ENCODE data around the gene INPP5K.
A peak's percentile ranks its signal among the peaks of the same experiment; 100 is the strongest.

INPP5K gene

GRCh38 chr17:1553354-1554266 lies 37.2 kb upstream of the INPP5K start:
- no peak for TF ChIP-seq ZNF624 (tag by site-specific recombination; IDR thresholded peaks at IDR 0.05)
- TF ChIP-seq ZNF121 (tag by site-specific recombination; IDR thresholded peaks at IDR 0.05), result peak; percentile 70; the same call in 1 of the 2 replicates
- TF ChIP-seq ZNF132 (tag by site-specific recombination; IDR thresholded peaks at IDR 0.05; ENCODE audit: borderline replicate concordance), result no peak
- CTCF ChIA-PET, result interaction anchor here (0.5 to 2.6 kb wide), 6 partner anchors 20 to 286 kb away, joined by 3 to 7 read pairs (median 4); no protein-coding TSS in a partner anchor
- H3K36me3 ChIP-seq (ENCODE audit: control insufficient read depth in 2 of 2, insufficient read depth in 1 of 2, low read length in 2 of 2), result peaks cover 34 to 92% of the 10 kb centered on the region in 2 experiments; a peak in 2 of 3 replicates
- H3K9me3 ChIP-seq (ENCODE audit: control insufficient read depth, insufficient read depth, low read depth, low read length), result no peaks in the 10 kb centered on the region
- POLR2A ChIA-PET, result no interaction called here
- H3K27ac ChIP-seq (ENCODE audit: extremely low read depth, low read depth, low read length), result no peak overlapping the region
- H3K4me3 ChIP-seq (ENCODE audit: low read depth, low read length), result no peak overlapping the region
- no peaks in the 10 kb centered on the region; the same call in 1 of the 2 replicates for H3K4me1 ChIP-seq (ENCODE audit: control insufficient read depth, insufficient read depth, low read length)

- H3K4me3 ChIP-seq (ENCODE audit: low read depth, low read length), result no peak overlapping the region
- peaks cover 34 to 94% of the 10 kb centered on the region in 2 experiments; a peak in 2 of 3 replicates for H3K36me3 ChIP-seq (ENCODE audit: control insufficient read depth in 2 of 2, insufficient read depth in 1 of 2, low read length in 2 of 2)
- POLR2A ChIA-PET, result no interaction called here
- no peaks in the 10 kb centered on the region; the same call in 1 of the 2 replicates for H3K4me1 ChIP-seq (ENCODE audit: control insufficient read depth, insufficient read depth, low read length)
- no peak overlapping the region for H3K27ac ChIP-seq (ENCODE audit: extremely low read depth, low read depth, low read length)
- no peaks in the 10 kb centered on the region for H3K9me3 ChIP-seq (ENCODE audit: control insufficient read depth, insufficient read depth, low read depth, low read length)
- CTCF ChIA-PET, result interaction anchor here (0.5 to 2.6 kb wide), 2 partner anchors 21 to 188 kb away, joined by 3 to 7 read pairs; no protein-coding TSS in a partner anchor
- TF ChIP-seq ZBTB44 (tag by site-specific recombination; IDR thresholded peaks at IDR 0.05) (no peak), ZNF837 (tag by site-specific recombination; IDR thresholded peaks at IDR 0.05) (no peak), ZNF48 (tag by site-specific recombination; IDR thresholded peaks at IDR 0.05) (no peak), CTCF (tag by site-specific recombination; IDR thresholded peaks at IDR 0.05) (no peak), SETDB1 (IDR thresholded peaks at IDR 0.05; ENCODE audit: insufficient read length, low read length) (no peak), ZNF311 (tag by site-specific recombination; IDR thresholded peaks at IDR 0.05; ENCODE audit: borderline replicate concordance) (no peak), ZNF544 (tag by site-specific recombination; IDR thresholded peaks at IDR 0.05) (no peak), ZNF701 (tag by site-specific recombination; IDR thresholded peaks at IDR 0.05) (no peak), ZNF223 (tag by site-specific recombination; IDR thresholded peaks at IDR 0.05) (no peak), ZNF423 (tag by site-specific recombination; IDR thresholded peaks at IDR 0.05) (no peak), ZNF843 (tag by site-specific recombination; IDR thresholded peaks at IDR 0.05) (no peak), ZNF23 (tag by site-specific recombination; IDR thresholded peaks at IDR 0.05; ENCODE audit: borderline replicate concordance) (no peak), YY1 (tag by site-specific recombination; IDR thresholded peaks at IDR 0.05) (no peak), ZNF239 (tag by site-specific recombination; IDR thresholded peaks at IDR 0.05) (no peak), HIC1 (tag by site-specific recombination; IDR thresholded peaks at IDR 0.05) (no peak), GLI2 (tag by site-specific recombination; IDR thresholded peaks at IDR 0.05; ENCODE audit: borderline replicate concordance, low read depth) (no peak), ZNF558 (tag by site-specific recombination; IDR thresholded peaks at IDR 0.05) (no peak), ZNF202 (tag by site-specific recombination; IDR thresholded peaks at IDR 0.05; ENCODE audit: borderline replicate concordance) (no peak), ZNF548 (tag by site-specific recombination; IDR thresholded peaks at IDR 0.05) (no peak), ZNF280C (tag by site-specific recombination; IDR thresholded peaks at IDR 0.05) (no peak)
These were observed 36.5 kb upstream of the INPP5K start for GRCh38 chr17:1552932-1553331.

Data from HEK293 (cell line).